T-cell (primary cell): Measurements from ENCODE around the gene EVA1B. TPM values are rescaled to one million over a fixed set of nuclear protein-coding genes. Genes with fewer than 3 reads are reported as not detected.

Source experiments
- ATAC-seq, 4 experiments: fragments of 200-7000 bp in 3 of 4; fragments of 150-1000 bp in 1 of 4; cut with Tn5 transposase; replicated peaks in 1 of 4; 1 replicate in 3 of 4; 2 replicates in 1 of 4; pipeline ENCODE4 v1.10.0; 2021; ENCODE audit warnings: moderate library complexity in 3 of 4, mild to moderate bottlenecking in 2 of 4, moderate number of reproducible peaks in 1 of 4
- CTCF ChIA-PET, 2 donors: fragments of 300-600 bp; sonication (Branson Sonifier 250); formaldehyde crosslinking; loops; one replicate each; lab custom pipeline; 2022; ENCODE audit warnings: antibody characterized with exemption in 2 of 2; lab: Charles Lee
- POLR2A ChIA-PET, 2 donors: fragments of 300-600 bp; sonication (Branson Sonifier 250); formaldehyde crosslinking; loops; one replicate each; lab custom pipeline; 2022; ENCODE audit warnings: antibody characterized with exemption in 2 of 2; lab: Charles Lee
- DNase-seq, 35 experiments: peaks; one replicate each; pipeline versions ENCODE4 v3.0.0 to v3.0.0-alpha.2; 2013 to 2023
- H3K27ac ChIP-seq: one replicate; pipeline ENCODE4 v1.5.1; 2013; ENCODE audit warnings: low read length
- H3K27me3 ChIP-seq, 2 experiments: replicated peaks in 1 of 2; 1 replicate in 1 of 2; 2 replicates in 1 of 2; pipeline versions ENCODE4 v1.6.1 to v1.7.0; 2013; ENCODE audit warnings: low read length in 1 of 2, mixed read lengths in 1 of 2; ENCODE audit not compliant: control insufficient read depth in 2 of 2, insufficient read depth in 2 of 2; ENCODE audit errors: extremely low read depth in 1 of 2
- H3K36me3 ChIP-seq, 2 donors: 1 replicate in 1 of 2; 2 replicates in 1 of 2; pipeline versions ENCODE4 v1.6.1 to v1.7.0; 2013; ENCODE audit warnings: low read length in 1 of 2; ENCODE audit not compliant: control insufficient read depth in 2 of 2, insufficient read depth in 1 of 2; ENCODE audit errors: extremely low read depth in 1 of 2
- H3K4me1 ChIP-seq, 2 experiments: 1 replicate in 1 of 2; 2 replicates in 1 of 2; pipeline versions ENCODE4 v1.6.1 to v1.7.0; 2013; ENCODE audit warnings: low read length in 2 of 2, mixed read lengths in 1 of 2; ENCODE audit not compliant: insufficient read depth in 2 of 2, control insufficient read depth in 1 of 2; ENCODE audit errors: extremely low read depth in 1 of 2
- H3K4me3 ChIP-seq, 2 donors: 1 replicate in 1 of 2; 2 replicates in 1 of 2; pipeline versions ENCODE4 v1.5.1 to v1.7.0; 2013; ENCODE audit warnings: mild to moderate bottlenecking in 2 of 2, low read length in 1 of 2, moderate library complexity in 1 of 2; ENCODE audit not compliant: control insufficient read depth in 1 of 2; ENCODE audit errors: extremely low read depth in 1 of 2
- H3K9me3 ChIP-seq: 2 replicates; pipeline ENCODE4 v1.7.0; 2013
- H3K27ac Mint-ChIP-seq, 2 donors: one replicate each; pipeline ENCODE4 v1.8.0; 2020 to 2021; ENCODE audit warnings: mild to moderate bottlenecking in 2 of 2, mixed read lengths in 2 of 2
- H3K27me3 Mint-ChIP-seq, 2 donors: one replicate each; pipeline ENCODE4 v1.8.0; 2021 to 2022; ENCODE audit warnings: mixed read lengths in 2 of 2
- H3K36me3 Mint-ChIP-seq: one replicate; pipeline ENCODE4 v1.8.0; 2021; ENCODE audit warnings: mixed read lengths
- H3K4me1 Mint-ChIP-seq, 3 donors: one replicate each; pipeline ENCODE4 v1.8.0; 2020 to 2022; ENCODE audit warnings: mixed read lengths in 3 of 3, mild to moderate bottlenecking in 1 of 3
- H3K4me3 Mint-ChIP-seq, 3 donors: one replicate each; pipeline ENCODE4 v1.8.0; 2020 to 2022; ENCODE audit warnings: mild to moderate bottlenecking in 3 of 3, mixed read lengths in 3 of 3, moderate library complexity in 3 of 3
- H3K9me3 Mint-ChIP-seq, 3 donors: one replicate each; pipeline ENCODE4 v1.8.0; 2020 to 2022; ENCODE audit warnings: mixed read lengths in 3 of 3
- WGBS: methylation state at CpG from one replicate; pipeline ENCODE4 v1.1.5; 2013; ENCODE audit warnings: missing lambda C conversion rate; ENCODE audit not compliant: insufficient coverage; 5-methylcytosine and 5-hydroxymethylcytosine counted together
- total RNA-seq, 35 experiments: library from RNA in 6 of 35; stranded (reverse) in 6 of 35; fragments of 120-200 nt in 1 of 35; gene quantifications; one replicate each; pipeline versions ENCODE4 v1.2.1 to v1.2.4 and lab custom pipeline; 2013 to 2026

Gene EVA1B
- total RNA-seq: 1 to 10 TPM; 2.0 to 8.1 (median 5.6) TPM
- total RNA-seq (2013): 4.1 TPM
- total RNA-seq (lab: John Stamatoyannopoulos, UW): 0.30 to 7.8 (median 2.4) reads per million in 29 experiments

DNA sequence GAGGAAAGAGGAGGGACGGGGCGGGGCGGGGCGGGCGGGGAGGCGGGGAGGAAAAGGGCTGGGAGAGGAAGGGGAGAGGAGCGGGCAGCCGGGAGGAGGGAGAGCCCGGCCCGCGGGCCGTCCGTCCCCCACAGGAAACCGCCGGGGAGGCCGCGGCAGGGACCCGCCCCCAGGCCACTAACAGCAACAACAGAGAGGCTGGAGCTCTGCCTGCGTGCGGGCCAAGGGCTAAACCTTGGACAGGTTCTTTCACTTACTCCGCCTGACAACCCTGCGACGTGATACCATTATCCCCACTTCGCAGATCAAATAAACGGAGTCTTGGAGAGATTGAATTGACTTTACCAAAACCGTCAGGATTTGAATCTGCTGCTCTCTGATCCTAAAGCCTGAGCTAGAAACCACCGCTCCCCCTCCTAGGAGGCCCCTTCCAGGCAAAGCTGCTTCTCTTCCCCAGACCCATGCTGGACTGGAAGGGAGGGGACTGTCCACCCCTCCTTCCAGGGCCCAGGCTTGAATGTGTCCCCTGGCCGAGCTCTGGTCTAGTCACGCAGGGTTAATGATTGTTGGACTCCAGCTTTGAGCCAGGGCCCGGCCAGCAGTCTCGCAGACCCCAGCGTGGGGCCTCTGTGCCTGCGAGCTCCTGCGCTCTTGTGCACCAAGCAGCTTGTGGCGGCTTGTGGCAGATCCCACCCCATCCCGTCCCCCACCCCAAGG lies at the start of gene EVA1B:
Gene EVA1B, minus strand, starts transcription at position 10 of the 717 bp plus-strand sequence. CDS start 608 bp downstream, outside the sequence.
- H3K4me1 Mint-ChIP-seq: peaks cover 20 to 28% (median 25%) of the 10 kb centered on the region in 3 donors
- H3K27ac ChIP-seq: no peak within 1 kb of the TSS
- 4% methylated on average over 17 of the region's 36 CpGs for WGBS
- no peaks in the 10 kb centered on the region for H3K9me3 Mint-ChIP-seq
- peaks cover 0 to 26% of the 10 kb centered on the region in 2 experiments for H3K27me3 ChIP-seq
- peak within 1 kb of the TSS; percentile 59 to 73 for H3K4me3 ChIP-seq
- peaks cover 0 to 2% of the 10 kb centered on the region in 2 donors for H3K27me3 Mint-ChIP-seq
- peak within 1 kb of the TSS; percentile 23 to 58 for H3K27ac Mint-ChIP-seq
- DNase-seq (peak in 11 of 35 experiments; percentile 20 to 54 (median 27)), ATAC-seq (peak; percentile 34 to 56 (median 44))
- H3K4me1 ChIP-seq: peaks cover 7 to 35% of the 10 kb centered on the region in 2 experiments
- ChIA-PET CTCF (interaction anchor here in 1 of 2 donors (1.0 kb wide), 1 partner anchor 38 kb away, joined by 3 read pairs; no protein-coding TSS in a partner anchor), POLR2A (interaction anchor here (0.7 to 1.0 kb wide), 3 partner anchors 15 to 17 kb away, joined by 3 to 4 read pairs (median 3); no protein-coding TSS in a partner anchor)
- H3K4me3 Mint-ChIP-seq: peak within 1 kb of the TSS; percentile 73 to 80 (median 76)
- H3K9me3 ChIP-seq: no peaks in the 10 kb centered on the region
- H3K36me3 ChIP-seq: no peaks in the 10 kb centered on the region
- no peaks in the 10 kb centered on the region for H3K36me3 Mint-ChIP-seq

DNA sequence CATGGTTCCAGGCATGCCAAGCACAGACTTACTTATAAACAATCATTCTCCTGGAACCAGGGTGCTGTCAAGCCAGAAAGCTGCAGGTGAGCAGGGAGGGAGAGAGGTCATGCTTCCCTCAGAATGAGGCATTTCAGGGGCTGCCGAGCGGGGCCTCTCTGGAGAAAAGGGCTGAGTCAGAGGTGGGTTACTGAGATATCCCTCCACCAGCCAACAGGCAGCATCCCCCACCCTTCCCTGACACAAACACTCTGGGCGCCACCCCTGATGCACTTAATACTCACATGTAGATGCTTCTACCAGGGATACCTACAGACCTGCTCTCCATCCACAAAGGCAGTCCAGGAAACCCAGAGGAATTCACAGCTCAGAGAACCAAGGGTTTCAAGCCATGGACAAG lies 49.2 kb upstream of the EVA1B start:
- Histone ChIP-seq H3K4me1 (peaks cover 37 to 68% of the 10 kb centered on the region in 2 experiments), H3K9me3 (no peaks in the 10 kb centered on the region), H3K36me3 (peaks cover 0 to 6% of the 10 kb centered on the region in 2 donors), H3K4me3 (no peak overlapping the region), H3K27me3 (no peaks in the 10 kb centered on the region), H3K27ac (peak overlapping the region; percentile 88)
- peaks cover 5% of the 10 kb centered on the region for H3K36me3 Mint-ChIP-seq
- ATAC-seq (no peak), DNase-seq (no peak)
- ChIA-PET POLR2A (interaction anchor here in 1 of 2 donors (0.6 kb wide), 1 partner anchor 11 kb away, joined by 6 read pairs; no protein-coding TSS in a partner anchor), CTCF (interaction anchor here in 1 of 2 donors (0.6 to 0.7 kb wide), 2 partner anchors 91 to 148 kb away, joined by 3 to 5 read pairs; partner anchors contain the start of genes MRPS15 and THRAP3)
- H3K9me3 Mint-ChIP-seq: no peaks in the 10 kb centered on the region
- WGBS: 90% methylated on average over 2 of the region's 3 CpGs
- H3K4me3 Mint-ChIP-seq: no peak overlapping the region
- peak overlapping the region; percentile 96 for H3K27ac Mint-ChIP-seq
- no peaks in the 10 kb centered on the region for H3K27me3 Mint-ChIP-seq
- H3K4me1 Mint-ChIP-seq: peaks cover 61 to 78% (median 68%) of the 10 kb centered on the region in 3 donors

- H3K27me3 ChIP-seq: no peaks in the 10 kb centered on the region
- Mint-ChIP-seq H3K4me3 (peak overlapping the region in 1 of 3 donors; percentile 19), H3K4me1 (peaks cover 65 to 78% (median 74%) of the 10 kb centered on the region in 3 donors), H3K9me3 (no peaks in the 10 kb centered on the region), H3K27ac (peak overlapping the region; percentile 85 to 90), H3K27me3 (no peaks in the 10 kb centered on the region), H3K36me3 (no peaks in the 10 kb centered on the region)
- WGBS: 60% methylated on average over 5 of the region's 7 CpGs
- H3K4me1 ChIP-seq: peaks cover 43 to 67% of the 10 kb centered on the region in 2 experiments
- DNase-seq (peak; percentile 61 to 91 (median 82)), ATAC-seq (peak; percentile 38 to 70 (median 43))
- H3K9me3 ChIP-seq: no peaks in the 10 kb centered on the region
- ChIA-PET POLR2A (interaction anchor here in 1 of 2 donors (0.6 kb wide), 1 partner anchor 36 kb away, joined by 5 read pairs; no protein-coding TSS in a partner anchor), CTCF (interaction anchor here (0.5 to 3.4 kb wide), 14 partner anchors 9 to 220 kb away, joined by 3 to 24 read pairs (median 4); partner anchors contain the start of genes SH3D21 (in 1 of the 2) and TRAPPC3 (in 1 of the 2))
- peaks cover 0 to 6% of the 10 kb centered on the region in 2 donors for H3K36me3 ChIP-seq
- peak overlapping the region; percentile 33 for H3K27ac ChIP-seq
- H3K4me3 ChIP-seq: no peak overlapping the region
These were observed 45.8 kb upstream of the EVA1B start for GRCh38 chr1:36369061-36369861.

DNA sequence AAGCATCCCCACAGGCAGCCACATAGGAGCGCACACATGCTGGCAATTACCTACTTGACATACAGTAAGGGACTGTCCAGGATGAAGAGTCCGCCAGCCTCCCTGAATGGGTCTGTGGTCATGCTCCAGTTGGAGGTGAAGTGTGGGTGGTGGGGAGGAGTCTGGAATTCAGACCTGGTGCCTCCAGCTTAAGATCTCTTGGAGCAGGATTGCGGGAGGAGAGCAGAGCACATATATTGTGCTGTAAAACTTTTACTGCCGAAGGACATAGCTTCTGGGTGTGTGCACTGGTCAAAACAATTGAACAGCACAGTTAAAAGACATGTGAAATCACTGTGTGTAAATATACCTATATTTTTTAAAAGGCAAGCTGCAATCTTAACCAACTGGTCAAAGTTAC lies 44.4 kb upstream of the EVA1B start:
- no peaks in the 10 kb centered on the region for H3K27me3 ChIP-seq
- WGBS: 100% methylated on average over 1 of the region's 4 CpGs
- ATAC-seq: no peak
- peak overlapping the region; percentile 69 for H3K27ac ChIP-seq
- Mint-ChIP-seq H3K9me3 (no peaks in the 10 kb centered on the region), H3K27me3 (no peaks in the 10 kb centered on the region), H3K4me1 (peaks cover 50 to 63% (median 60%) of the 10 kb centered on the region in 3 donors), H3K4me3 (peak overlapping the region in 1 of 3 donors; percentile 62), H3K27ac (peak overlapping the region; percentile 85 to 90), H3K36me3 (no peaks in the 10 kb centered on the region)
- ChIA-PET CTCF (interaction anchor here (0.7 to 3.4 kb wide), 8 partner anchors 15 to 62 kb away, joined by 3 to 24 read pairs (median 6); partner anchors contain the start of gene SH3D21 (in 1 of the 2)), POLR2A (interaction anchor here (0.6 kb wide), 2 partner anchors 8 to 125 kb away, joined by 3 to 5 read pairs; no protein-coding TSS in a partner anchor)
- H3K4me3 ChIP-seq: no peak overlapping the region
- peaks cover 30 to 52% of the 10 kb centered on the region in 2 experiments for H3K4me1 ChIP-seq
- no peaks in the 10 kb centered on the region for H3K9me3 ChIP-seq
- H3K36me3 ChIP-seq: peaks cover 0 to 12% of the 10 kb centered on the region in 2 donors
- no peak for DNase-seq

- Mint-ChIP-seq H3K9me3 (no peaks in the 10 kb centered on the region), H3K4me1 (peaks cover 50 to 57% (median 54%) of the 10 kb centered on the region in 3 donors), H3K36me3 (no peaks in the 10 kb centered on the region), H3K27ac (peak overlapping the region; percentile 85 to 90), H3K4me3 (peak overlapping the region in 2 of 3 donors; percentile 22 to 62), H3K27me3 (no peaks in the 10 kb centered on the region)
- peak in 32 of 35 experiments; percentile 22 to 67 (median 42) for DNase-seq
- H3K4me1 ChIP-seq: peaks cover 30 to 48% of the 10 kb centered on the region in 2 experiments
- H3K4me3 ChIP-seq: no peak overlapping the region
- no peaks in the 10 kb centered on the region for H3K9me3 ChIP-seq
- WGBS: 38% methylated on average over 4 of the region's 5 CpGs
- H3K36me3 ChIP-seq: peaks cover 0 to 18% of the 10 kb centered on the region in 2 donors
- peak overlapping the region; percentile 69 for H3K27ac ChIP-seq
- ATAC-seq: peak; percentile 64 to 79 (median 72)
- ChIA-PET POLR2A (interaction anchor here (0.5 to 0.7 kb wide), 3 partner anchors 58 to 1141 kb away, joined by 6 read pairs; no protein-coding TSS in a partner anchor), CTCF (interaction anchor here (0.6 to 3.4 kb wide), 12 partner anchors 13 to 71 kb away, joined by 3 to 24 read pairs (median 5); partner anchors contain the start of gene SH3D21 (in 1 of the 2))
- H3K27me3 ChIP-seq: no peaks in the 10 kb centered on the region
These were observed 43.6 kb upstream of the EVA1B start for GRCh38 chr1:36367066-36367465.
